Measurements from ENCODE around the gene CASZ1. TPM values are rescaled to one million over a fixed set of nuclear protein-coding genes. Genes with fewer than 3 reads are reported as not detected.

The CASZ1 gene
- total and polyA plus RNA-seq, 9 of the 15 experiments (the other 6 are each of a cell fraction or from before 2014, with no cell fraction given), result 0.01 to 4.0 (median 0.76) TPM; not detected in 1

DNA sequence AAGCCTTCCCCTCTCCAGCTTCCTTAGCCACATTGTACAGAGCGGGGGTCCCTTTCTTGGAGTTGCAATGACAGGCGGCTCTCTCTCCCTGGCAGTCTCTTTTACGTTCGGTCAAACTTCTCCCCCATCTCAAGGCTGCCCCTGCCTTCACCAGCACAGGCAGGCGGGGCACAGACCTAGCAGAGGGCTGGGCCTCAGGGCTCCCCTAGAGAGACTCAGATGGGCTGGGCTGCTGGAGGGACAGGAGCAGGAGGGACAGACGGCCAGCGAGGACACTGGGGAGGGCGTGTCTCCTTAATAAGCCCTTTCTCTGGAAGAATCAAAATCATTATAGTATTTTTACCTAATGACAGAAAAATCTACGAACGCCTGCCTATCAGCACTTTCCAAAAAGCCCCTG is 79.6 kb downstream of the CASZ1 start:
- H3K4me1 ChIP-seq (replicated peaks in 1 of 2; ENCODE audit: control insufficient read depth in 2 of 2, insufficient read depth in 2 of 2, low read length in 2 of 2), result peaks cover 12 to 35% of the 10 kb centered on the region in 2 experiments; a peak in 4 of 5 replicates
- H4K20me1 ChIP-seq (replicated peaks; ENCODE audit: control insufficient read depth, insufficient read depth, low read length), result peaks cover 13% of the 10 kb centered on the region
- H3K27me3 ChIP-seq (ENCODE audit: control insufficient read depth in 2 of 2, insufficient read depth in 2 of 2, low read length in 2 of 2), result peaks cover 52 to 89% of the 10 kb centered on the region in 2 experiments
- ChIA-PET POLR2A (interaction anchor here (0.6 kb wide), 1 partner anchor 429 kb away, joined by 4 read pairs; no protein-coding TSS in a partner anchor), CTCF (ENCODE audit: low intra/inter-chr PET ratio) (no interaction called here)
- no peak overlapping the region for H3K4me3 ChIP-seq
- BruUV-seq (replicated peaks), result no TSS peak
- whole genome bisulfite sequencing (ENCODE audit: insufficient coverage, low coverage, missing lambda C conversion rate), result under 1% methylated on average over 10 of the region's 10 CpGs
- no peak overlapping the region for H2AFZ ChIP-seq (ENCODE audit: low read depth, low read length)
- no peak for TF ChIP-seq MAFK (IDR thresholded peaks at IDR 0.05; ENCODE audit: low read length)
- no peak for TF ChIP-seq RBM39 (optimal IDR thresholded peaks at IDR 0.05; ENCODE audit: low read depth, low read length)
- TF ChIP-seq U2AF2 (optimal IDR thresholded peaks at IDR 0.05; ENCODE audit: low read depth, low read length), result no peak
- TF ChIP-seq RBFOX2 (IDR thresholded peaks at IDR 0.05; ENCODE audit: low read depth, low read length), result no peak
- no peak for TF ChIP-seq ZNF146 (CRISPR knock-in tag; IDR thresholded peaks at IDR 0.05; ENCODE audit: unreplicated experiment)
- no peak for TF ChIP-seq MEF2D (tag; conservative IDR thresholded peaks at IDR 0.05; ENCODE audit: low read depth)
- TF ChIP-seq XRCC5 (IDR thresholded peaks at IDR 0.05; ENCODE audit: low read depth, low read length), result no peak
- TF ChIP-seq ZNF217 (CRISPR knock-in tag; IDR thresholded peaks at IDR 0.05), result no peak
- TF ChIP-seq, protein P1, sequence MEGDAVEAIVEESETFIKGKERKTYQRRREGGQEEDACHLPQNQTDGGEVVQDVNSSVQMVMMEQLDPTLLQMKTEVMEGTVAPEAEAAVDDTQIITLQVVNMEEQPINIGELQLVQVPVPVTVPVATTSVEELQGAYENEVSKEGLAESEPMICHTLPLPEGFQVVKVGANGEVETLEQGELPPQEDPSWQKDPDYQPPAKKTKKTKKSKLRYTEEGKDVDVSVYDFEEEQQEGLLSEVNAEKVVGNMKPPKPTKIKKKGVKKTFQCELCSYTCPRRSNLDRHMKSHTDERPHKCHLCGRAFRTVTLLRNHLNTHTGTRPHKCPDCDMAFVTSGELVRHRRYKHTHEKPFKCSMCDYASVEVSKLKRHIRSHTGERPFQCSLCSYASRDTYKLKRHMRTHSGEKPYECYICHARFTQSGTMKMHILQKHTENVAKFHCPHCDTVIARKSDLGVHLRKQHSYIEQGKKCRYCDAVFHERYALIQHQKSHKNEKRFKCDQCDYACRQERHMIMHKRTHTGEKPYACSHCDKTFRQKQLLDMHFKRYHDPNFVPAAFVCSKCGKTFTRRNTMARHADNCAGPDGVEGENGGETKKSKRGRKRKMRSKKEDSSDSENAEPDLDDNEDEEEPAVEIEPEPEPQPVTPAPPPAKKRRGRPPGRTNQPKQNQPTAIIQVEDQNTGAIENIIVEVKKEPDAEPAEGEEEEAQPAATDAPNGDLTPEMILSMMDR (IDR thresholded peaks at IDR 0.05 in 2 of 3, conservative IDR thresholded peaks at IDR 0.05 in 1 of 3; ENCODE audit: insufficient read depth in 2 of 3, low read depth in 1 of 3, low read length in 3 of 3), result no peak
- no peak for TF ChIP-seq HNRNPUL1 (IDR thresholded peaks at IDR 0.05; ENCODE audit: low read length)
- no peak for TF ChIP-seq PYGO2 (tag; IDR thresholded peaks at IDR 0.05)
- no peak for TF ChIP-seq GTF2E2 (tag; IDR thresholded peaks at IDR 0.05)
- TF ChIP-seq POLR2H (tag; IDR thresholded peaks at IDR 0.05; ENCODE audit: low read depth), result no peak
- TF ChIP-seq STAG1 (CRISPR knock-in tag; IDR thresholded peaks at IDR 0.05; ENCODE audit: borderline replicate concordance), result no peak
- TF ChIP-seq HDAC6 (IDR thresholded peaks at IDR 0.05; ENCODE audit: low read depth, low read length), result no peak
- TF ChIP-seq, protein P2, sequence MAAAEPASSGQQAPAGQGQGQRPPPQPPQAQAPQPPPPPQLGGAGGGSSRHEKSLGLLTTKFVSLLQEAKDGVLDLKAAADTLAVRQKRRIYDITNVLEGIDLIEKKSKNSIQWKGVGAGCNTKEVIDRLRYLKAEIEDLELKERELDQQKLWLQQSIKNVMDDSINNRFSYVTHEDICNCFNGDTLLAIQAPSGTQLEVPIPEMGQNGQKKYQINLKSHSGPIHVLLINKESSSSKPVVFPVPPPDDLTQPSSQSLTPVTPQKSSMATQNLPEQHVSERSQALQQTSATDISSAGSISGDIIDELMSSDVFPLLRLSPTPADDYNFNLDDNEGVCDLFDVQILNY (CRISPR knock-in tag; IDR thresholded peaks at IDR 0.05), result no peak
- ATAC-seq (peak; percentile 64), DNase-seq (ENCODE audit: extremely low read depth in 1 of 4, low spot score in 3 of 4) (no peak), FAIRE-seq (no peak)
- intact Hi-C loops (cut with micrococcal nuclease) (no loop called here), in situ Hi-C loops (cut with MboI) (no loop called here)
- H3K79me2 ChIP-seq (ENCODE audit: control insufficient read depth, insufficient read depth, low read length), result no peaks in the 10 kb centered on the region
- no peaks in the 10 kb centered on the region for H3K9me3 ChIP-seq (replicated peaks; ENCODE audit: control insufficient read depth, insufficient read depth, low read depth, low read length)
- H3K27ac ChIP-seq (ENCODE audit: extremely low read depth, low read depth, low read length), result no peak overlapping the region
- peak overlapping the region in 1 of 2 experiments; percentile 70; a peak in 1 of 4 replicates for H3K9ac ChIP-seq (ENCODE audit: insufficient read depth in 1 of 2, low read depth in 2 of 2, low read length in 2 of 2)
- no peaks in the 10 kb centered on the region for H3K36me3 ChIP-seq (ENCODE audit: control insufficient read depth, insufficient read depth, low read length)
- H3K4me2 ChIP-seq (ENCODE audit: insufficient read depth, low read length), result no peak overlapping the region; the same call in 1 of the 2 replicates
- H3K9me1 ChIP-seq (ENCODE audit: control insufficient read depth, insufficient read depth, low read length), result no peaks in the 10 kb centered on the region
